ENCODE results near the gene RMI2. TPM values are rescaled to one million over a fixed set of nuclear protein-coding genes. Genes with fewer than 3 reads are reported as not detected.

The RMI2 gene
- total RNA-seq, 1 donor from 2014 or later = 5.6 TPM

- no peak for DNase-seq (ENCODE audit: low read depth)
- Histone ChIP-seq H3K36me3 (ENCODE audit: control insufficient read depth, insufficient read depth, low read length) (no peaks in the 10 kb centered on the region), H3K4me3 (ENCODE audit: low read depth, low read length) (no peak overlapping the region), H3K27me3 (ENCODE audit: control insufficient read depth, insufficient read depth, low read length) (no peaks in the 10 kb centered on the region)
- TF ChIP-seq CTCF (IDR thresholded peaks at IDR 0.05; ENCODE audit: insufficient read depth, low read length, poor library complexity, severe bottlenecking) = no peak
Measured at GRCh38 chr16:11326084-11326736, 19.0 kb upstream of the RMI2 start.

- H3K27me3 ChIP-seq (ENCODE audit: control insufficient read depth, insufficient read depth, low read length) = no peaks in the 10 kb centered on the region
- TF ChIP-seq CTCF (IDR thresholded peaks at IDR 0.05; ENCODE audit: insufficient read depth, low read length, poor library complexity, severe bottlenecking) = no peak
- DNase-seq (ENCODE audit: low read depth) = no peak
- no peaks in the 10 kb centered on the region for H3K36me3 ChIP-seq (ENCODE audit: control insufficient read depth, insufficient read depth, low read length)
- no peak overlapping the region for H3K4me3 ChIP-seq (ENCODE audit: low read depth, low read length)
Measured at GRCh38 chr16:11326737-11327276, 18.5 kb upstream of the RMI2 start.

- no peak for DNase-seq (ENCODE audit: low read depth)
- TF ChIP-seq CTCF (IDR thresholded peaks at IDR 0.05; ENCODE audit: insufficient read depth, low read length, poor library complexity, severe bottlenecking) = no peak
- H3K36me3 ChIP-seq (ENCODE audit: control insufficient read depth, insufficient read depth, low read length) = no peaks in the 10 kb centered on the region
- no peak overlapping the region for H3K4me3 ChIP-seq (ENCODE audit: low read depth, low read length)
- H3K27me3 ChIP-seq (ENCODE audit: control insufficient read depth, insufficient read depth, low read length) = no peaks in the 10 kb centered on the region
Measured at GRCh38 chr16:11327277-11328171, 17.7 kb upstream of the RMI2 start.

- TF ChIP-seq CTCF (IDR thresholded peaks at IDR 0.05; ENCODE audit: insufficient read depth, low read length, poor library complexity, severe bottlenecking) = no peak
- Histone ChIP-seq H3K36me3 (ENCODE audit: control insufficient read depth, insufficient read depth, low read length) (no peaks in the 10 kb centered on the region), H3K4me3 (ENCODE audit: low read depth, low read length) (no peak overlapping the region), H3K27me3 (ENCODE audit: control insufficient read depth, insufficient read depth, low read length) (no peaks in the 10 kb centered on the region)
- DNase-seq (ENCODE audit: low read depth) = peak; percentile 93
Measured at GRCh38 chr16:11328172-11329070, 16.8 kb upstream of the RMI2 start.

GRCh38 chr16:11329071-11329491 lies 16.2 kb upstream of the RMI2 start:
- no peak overlapping the region for H3K4me3 ChIP-seq (ENCODE audit: low read depth, low read length)
- DNase-seq (ENCODE audit: low read depth) = no peak
- H3K36me3 ChIP-seq (ENCODE audit: control insufficient read depth, insufficient read depth, low read length) = no peaks in the 10 kb centered on the region
- H3K27me3 ChIP-seq (ENCODE audit: control insufficient read depth, insufficient read depth, low read length) = no peaks in the 10 kb centered on the region
- TF ChIP-seq CTCF (IDR thresholded peaks at IDR 0.05; ENCODE audit: insufficient read depth, low read length, poor library complexity, severe bottlenecking) = no peak

All from kidney epithelial cell (primary cell).